ENCODE measurements around the gene C4A. TPM values are rescaled to one million over a fixed set of nuclear protein-coding genes. Genes with fewer than 3 reads are reported as not detected.

The C4A gene
- total and polyA plus RNA-seq, 2 donors (not counting 1 experiment from before 2014, with no cell fraction given) = 21.1 to 25.2 TPM

GRCh38 chr6:31952890-31953289 lies 29.0 kb upstream of the C4A start:
- peaks cover 5% of the 10 kb centered on the region for H3K4me1 ChIP-seq (ENCODE audit: control insufficient read depth, extremely low read depth, insufficient read depth, low read length)
- H3K27ac ChIP-seq (ENCODE audit: insufficient read depth, low read length) = no peak overlapping the region
- no peaks in the 10 kb centered on the region for H3K27me3 ChIP-seq (ENCODE audit: control insufficient read depth, insufficient read depth, low read length)
- TF ChIP-seq EZH2 (IDR thresholded peaks at IDR 0.05; ENCODE audit: low read length, missing control alignments) (no peak), CTCF (conservative IDR thresholded peaks at IDR 0.05 in 1 of 2, IDR thresholded peaks at IDR 0.05 in 1 of 2; ENCODE audit: low read depth in 1 of 2, low read length in 2 of 2) (no peak)
- no peak for DNase-seq (ENCODE audit: low read depth in 2 of 2)
- no peak overlapping the region for H3K4me3 ChIP-seq (replicated peaks in 1 of 4; ENCODE audit: control extremely low read depth in 1 of 4, insufficient read depth in 1 of 4, low read depth in 3 of 4, low read length in 4 of 4)
- no peaks in the 10 kb centered on the region for H4K20me1 ChIP-seq (ENCODE audit: control insufficient read depth, extremely low read depth, insufficient read depth, low read length)
- H3K9me3 ChIP-seq (ENCODE audit: control insufficient read depth, insufficient read depth, low read depth, low read length) = no peaks in the 10 kb centered on the region
- peaks cover 12% of the 10 kb centered on the region for H3K79me2 ChIP-seq (ENCODE audit: control insufficient read depth, insufficient read depth, low read length)
- no peak overlapping the region for H3K9ac ChIP-seq (ENCODE audit: insufficient read depth, low read length)
- no peak overlapping the region for H3K4me2 ChIP-seq (ENCODE audit: extremely low read depth, insufficient read depth, low read length)
- H2AFZ ChIP-seq (ENCODE audit: low read length) = no peak overlapping the region
- H3K36me3 ChIP-seq (ENCODE audit: control insufficient read depth, insufficient read depth, low read length) = peaks cover 25% of the 10 kb centered on the region

- H3K4me1 ChIP-seq (ENCODE audit: control insufficient read depth, extremely low read depth, insufficient read depth, low read length) = peaks cover 3% of the 10 kb centered on the region
Observed at GRCh38 chr6:31954511-31954910, 27.3 kb upstream of the C4A start.

GRCh38 chr6:31956796-31957195 lies 25.1 kb upstream of the C4A start:
- Histone ChIP-seq H4K20me1 (ENCODE audit: control insufficient read depth, extremely low read depth, insufficient read depth, low read length) (no peaks in the 10 kb centered on the region), H3K27me3 (ENCODE audit: control insufficient read depth, insufficient read depth, low read length) (no peaks in the 10 kb centered on the region), H3K27ac (ENCODE audit: insufficient read depth, low read length) (no peak overlapping the region), H3K4me3 (replicated peaks in 1 of 4; ENCODE audit: control extremely low read depth in 1 of 4, insufficient read depth in 1 of 4, low read depth in 3 of 4, low read length in 4 of 4) (no peak overlapping the region), H3K9me3 (ENCODE audit: control insufficient read depth, insufficient read depth, low read depth, low read length) (no peaks in the 10 kb centered on the region), H3K79me2 (ENCODE audit: control insufficient read depth, insufficient read depth, low read length) (peaks cover 24% of the 10 kb centered on the region), H3K36me3 (ENCODE audit: control insufficient read depth, insufficient read depth, low read length) (peaks cover 22% of the 10 kb centered on the region), H3K9ac (ENCODE audit: insufficient read depth, low read length) (no peak overlapping the region), H3K4me2 (ENCODE audit: extremely low read depth, insufficient read depth, low read length) (no peak overlapping the region), H3K4me1 (ENCODE audit: control insufficient read depth, extremely low read depth, insufficient read depth, low read length) (peaks cover 3% of the 10 kb centered on the region), H2AFZ (ENCODE audit: low read length) (no peak overlapping the region)
- no peak for DNase-seq (ENCODE audit: low read depth in 2 of 2)
- no peak for TF ChIP-seq EZH2 (IDR thresholded peaks at IDR 0.05; ENCODE audit: low read length, missing control alignments)
- no peak for TF ChIP-seq CTCF (conservative IDR thresholded peaks at IDR 0.05 in 1 of 2, IDR thresholded peaks at IDR 0.05 in 1 of 2; ENCODE audit: low read depth in 1 of 2, low read length in 2 of 2)

More at GRCh38 chr6:31954511-31954910, 27.3 kb upstream of the C4A start:
- Histone ChIP-seq H2AFZ (ENCODE audit: low read length) (no peak overlapping the region), H4K20me1 (ENCODE audit: control insufficient read depth, extremely low read depth, insufficient read depth, low read length) (no peaks in the 10 kb centered on the region), H3K27ac (ENCODE audit: insufficient read depth, low read length) (no peak overlapping the region), H3K79me2 (ENCODE audit: control insufficient read depth, insufficient read depth, low read length) (peaks cover 23% of the 10 kb centered on the region), H3K9me3 (ENCODE audit: control insufficient read depth, insufficient read depth, low read depth, low read length) (no peaks in the 10 kb centered on the region), H3K4me3 (replicated peaks in 1 of 4; ENCODE audit: control extremely low read depth in 1 of 4, insufficient read depth in 1 of 4, low read depth in 3 of 4, low read length in 4 of 4) (no peak overlapping the region), H3K36me3 (ENCODE audit: control insufficient read depth, insufficient read depth, low read length) (peaks cover 25% of the 10 kb centered on the region), H3K9ac (ENCODE audit: insufficient read depth, low read length) (no peak overlapping the region), H3K27me3 (ENCODE audit: control insufficient read depth, insufficient read depth, low read length) (no peaks in the 10 kb centered on the region), H3K4me2 (ENCODE audit: extremely low read depth, insufficient read depth, low read length) (no peak overlapping the region)
- no peak for DNase-seq (ENCODE audit: low read depth in 2 of 2)
- TF ChIP-seq EZH2 (IDR thresholded peaks at IDR 0.05; ENCODE audit: low read length, missing control alignments) (no peak), CTCF (conservative IDR thresholded peaks at IDR 0.05 in 1 of 2, IDR thresholded peaks at IDR 0.05 in 1 of 2; ENCODE audit: low read depth in 1 of 2, low read length in 2 of 2) (no peak)

All from fibroblast of lung (primary cell).